Measurements from ENCODE around the gene CSF1.

DNA sequence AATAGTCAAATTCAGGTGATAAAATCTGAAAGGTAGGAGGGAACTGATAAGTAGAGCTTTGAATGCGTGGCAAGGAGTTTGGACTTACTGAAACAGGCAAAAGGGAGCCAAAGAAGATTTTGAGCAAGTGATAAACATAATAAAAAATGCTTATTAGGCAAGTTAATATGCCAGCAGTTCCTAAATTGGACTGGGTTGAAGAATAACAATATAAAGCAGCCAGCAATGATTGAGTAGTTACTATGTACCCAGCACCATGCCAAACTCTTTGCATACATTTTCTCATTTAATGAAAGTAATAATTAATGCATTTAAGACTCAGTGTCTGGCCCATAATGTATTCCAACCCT is 50.1 kb downstream of the CSF1 start:
- TF ChIP-seq EZH2 (IDR thresholded peaks at IDR 0.05; ENCODE audit: insufficient read depth, poor library complexity, severe bottlenecking) (no peak), EZH2phosphoT487 (IDR thresholded peaks at IDR 0.05; ENCODE audit: insufficient read depth, low read depth) (no peak)

Data from GM23248 (cell line).